Erythroblast (primary cell): Measurements from ENCODE around the gene XPNPEP3.

Experiments
- GATA1 ChIP-seq: IDR thresholded peaks from 2 replicates; pipeline ENCODE4 v1.6.1; 2011; ENCODE audit warnings: low read depth, mild to moderate bottlenecking, control low read depth, low read length, moderate library complexity
- POLR2A ChIP-seq: IDR thresholded peaks from 2 replicates; pipeline ENCODE4 v1.6.1; 2011; ENCODE audit warnings: mild to moderate bottlenecking, low read length

- TF ChIP-seq POLR2A: no peak
- TF ChIP-seq GATA1: no peak
These were observed 38.7 kb upstream of the XPNPEP3 start for GRCh38 chr22:40818192-40818746.
